ENCODE results near the gene FAM234B. TPM values are rescaled to one million over a fixed set of nuclear protein-coding genes. Genes with fewer than 3 reads are reported as not detected.

FAM234B gene
- total RNA-seq, 1 experiment from 2014 or later = 3.3 TPM

GRCh38 chr12:13114251-13115052 is 70.3 kb downstream of the FAM234B start:
- BruUV-seq (replicated peaks) = no TSS peak
- CTCF ChIA-PET = no interaction called here
- no peak overlapping the region for H3K4me3 ChIP-seq (ENCODE audit: low read length)
- intact Hi-C loops (cut with micrococcal nuclease) = no loop called here
- H3K9me2 ChIP-seq (replicated peaks; ENCODE audit: low read length) = no peaks in the 10 kb centered on the region
- H2AFZ ChIP-seq (ENCODE audit: low read length) = no peak overlapping the region
- H3K4me1 ChIP-seq (ENCODE audit: insufficient read depth, low read length) = 0 out of 2 replicates have a peak, but pooled peaks cover 3% of the 10 kb centered on the region
- ATAC-seq (no peak), DNase-seq (no peak)
- no peak for TF ChIP-seq CTCF (conservative IDR thresholded peaks at IDR 0.05; ENCODE audit: low read depth, low read length)
- TF ChIP-seq EZH2 (IDR thresholded peaks at IDR 0.05; ENCODE audit: low read length, unreplicated experiment) = no peak
- TF ChIP-seq EZH2phosphoT487 (IDR thresholded peaks at IDR 0.05; ENCODE audit: borderline replicate concordance, low read length) = no peak
- H3K4me2 ChIP-seq (ENCODE audit: low read length) = no peak overlapping the region
- no peaks in the 10 kb centered on the region for H4K20me1 ChIP-seq (ENCODE audit: low read length)
- H3F3A ChIP-seq (ENCODE audit: low read length, unreplicated experiment) = no peaks in the 10 kb centered on the region
- H3K9ac ChIP-seq (ENCODE audit: low read length) = no peak overlapping the region
- no peak overlapping the region for H3K27ac ChIP-seq (ENCODE audit: low read length)
- no peaks in the 10 kb centered on the region for H3K9me3 ChIP-seq (ENCODE audit: low read length)
- POLR2A ChIA-PET (ENCODE audit: unreplicated experiment) = no interaction called here
- H3K27me3 ChIP-seq (ENCODE audit: low read length) = no peaks in the 10 kb centered on the region
- no peaks in the 10 kb centered on the region for H3K79me2 ChIP-seq (ENCODE audit: low read length)
- no peaks in the 10 kb centered on the region for H3K36me3 ChIP-seq (ENCODE audit: low read depth, low read length)

- Histone ChIP-seq H3K9me2 (replicated peaks; ENCODE audit: low read length) (no peaks in the 10 kb centered on the region), H3K27me3 (ENCODE audit: low read length) (no peaks in the 10 kb centered on the region), H3K9ac (ENCODE audit: low read length) (no peak overlapping the region), H3K4me3 (ENCODE audit: low read length) (no peak overlapping the region), H3K36me3 (ENCODE audit: low read depth, low read length) (no peaks in the 10 kb centered on the region), H3K9me3 (ENCODE audit: low read length) (no peaks in the 10 kb centered on the region), H3K4me2 (ENCODE audit: low read length) (no peak overlapping the region), H2AFZ (ENCODE audit: low read length) (no peak overlapping the region), H3K27ac (ENCODE audit: low read length) (no peak overlapping the region), H3F3A (ENCODE audit: low read length, unreplicated experiment) (no peaks in the 10 kb centered on the region), H3K4me1 (ENCODE audit: insufficient read depth, low read length) (0 out of 2 replicates have a peak, but pooled peaks cover 3% of the 10 kb centered on the region), H3K79me2 (ENCODE audit: low read length) (no peaks in the 10 kb centered on the region), H4K20me1 (ENCODE audit: low read length) (no peaks in the 10 kb centered on the region)
- no peak for DNase-seq
- POLR2A ChIA-PET (ENCODE audit: unreplicated experiment) = interaction anchor here (0.5 kb wide), 1 partner anchor 80 kb away, joined by 4 read pairs; the partner anchor contains the start of gene EMP1
- TF ChIP-seq CTCF (conservative IDR thresholded peaks at IDR 0.05; ENCODE audit: low read depth, low read length) (no peak), EZH2phosphoT487 (IDR thresholded peaks at IDR 0.05; ENCODE audit: borderline replicate concordance, low read length) (no peak), EZH2 (IDR thresholded peaks at IDR 0.05; ENCODE audit: low read length, unreplicated experiment) (no peak)
- ATAC-seq = no peak
- CTCF ChIA-PET = no interaction called here
- intact Hi-C loops (cut with micrococcal nuclease) = no loop called here
- no TSS peak for BruUV-seq (replicated peaks)
These were observed 72.1 kb downstream of the FAM234B start for GRCh38 chr12:13116259-13116658.

DNA sequence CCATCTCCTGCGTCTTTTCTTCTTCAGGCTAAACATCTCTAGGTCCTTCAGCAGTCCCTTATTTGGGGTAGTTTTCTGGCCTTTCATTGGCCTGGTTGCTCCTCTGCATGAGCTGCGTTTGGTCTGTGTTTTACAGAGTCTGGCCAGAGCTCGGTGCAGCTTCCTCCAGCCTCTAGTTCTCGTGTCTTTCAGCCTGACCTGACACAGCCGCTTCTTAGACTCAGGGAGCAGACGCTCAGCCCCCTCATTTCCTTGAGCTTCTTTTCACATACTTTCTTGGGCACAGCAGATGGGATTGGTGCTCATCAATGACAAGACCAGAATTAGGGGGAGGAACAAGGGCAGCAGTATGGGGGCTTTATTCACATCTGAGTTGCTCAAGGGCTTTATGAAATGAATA is 72.8 kb downstream of the FAM234B start:
- H3F3A ChIP-seq (ENCODE audit: low read length, unreplicated experiment) = no peaks in the 10 kb centered on the region
- DNase-seq (no peak), ATAC-seq (no peak)
- no peak overlapping the region for H3K4me2 ChIP-seq (ENCODE audit: low read length)
- no peaks in the 10 kb centered on the region for H3K36me3 ChIP-seq (ENCODE audit: low read depth, low read length)
- H3K27me3 ChIP-seq (ENCODE audit: low read length) = no peaks in the 10 kb centered on the region
- H3K79me2 ChIP-seq (ENCODE audit: low read length) = no peaks in the 10 kb centered on the region
- H4K20me1 ChIP-seq (ENCODE audit: low read length) = no peaks in the 10 kb centered on the region
- CTCF ChIA-PET = no interaction called here
- intact Hi-C loops (cut with micrococcal nuclease) = no loop called here
- H3K4me3 ChIP-seq (ENCODE audit: low read length) = no peak overlapping the region
- H3K27ac ChIP-seq (ENCODE audit: low read length) = no peak overlapping the region
- BruUV-seq (replicated peaks) = no TSS peak
- H3K9me2 ChIP-seq (replicated peaks; ENCODE audit: low read length) = no peaks in the 10 kb centered on the region
- H2AFZ ChIP-seq (ENCODE audit: low read length) = no peak overlapping the region
- no peaks in the 10 kb centered on the region for H3K9me3 ChIP-seq (ENCODE audit: low read length)
- POLR2A ChIA-PET (ENCODE audit: unreplicated experiment) = interaction anchor here (0.5 kb wide), 1 partner anchor 79 kb away, joined by 4 read pairs; the partner anchor contains the start of gene EMP1
- 0 out of 2 replicates have a peak, but pooled peaks cover 3% of the 10 kb centered on the region for H3K4me1 ChIP-seq (ENCODE audit: insufficient read depth, low read length)
- no peak overlapping the region for H3K9ac ChIP-seq (ENCODE audit: low read length)
- TF ChIP-seq EZH2phosphoT487 (IDR thresholded peaks at IDR 0.05; ENCODE audit: borderline replicate concordance, low read length) = no peak
- TF ChIP-seq EZH2 (IDR thresholded peaks at IDR 0.05; ENCODE audit: low read length, unreplicated experiment) = no peak
- TF ChIP-seq CTCF (conservative IDR thresholded peaks at IDR 0.05; ENCODE audit: low read depth, low read length) = no peak

Measured in PC-3 (cell line).